Stimulated activated CD4-positive, alpha-beta T cell treated with anti-CD3 and anti-CD28 coated beads, Interleukin-2, amount 100 ng/mL, for 4 hours (primary cell): Measurements from ENCODE around the gene CBY3.
"Not testable (repeated sequence)": the region's sequence is repeated elsewhere in the genome, so short reads cannot be mapped to it uniquely, and the experiment has no call there.

Experiments
- DNase-seq: peaks from one replicate; pipeline ENCODE4 v3.0.0-alpha.2; 2020; ENCODE audit warnings: low read depth

CBY3 gene

DNA sequence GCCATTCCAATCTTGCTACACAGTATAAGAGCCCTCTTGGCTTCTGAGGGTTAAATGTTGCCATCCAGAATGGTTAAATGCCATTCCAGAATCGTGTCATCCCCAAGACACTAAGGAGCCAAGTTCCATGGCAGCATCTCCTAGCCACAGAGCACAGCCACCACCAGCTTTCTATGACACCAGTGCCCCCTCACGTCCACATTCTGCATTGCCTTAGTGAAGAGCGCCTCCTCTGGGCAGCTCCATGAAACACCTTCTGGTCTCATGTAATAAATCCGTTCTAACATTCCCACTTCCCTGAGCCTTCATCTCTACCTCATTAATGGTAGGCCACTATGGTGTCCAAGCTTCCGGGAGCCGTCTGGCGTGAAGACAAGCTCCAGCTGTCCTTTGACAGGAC lies 12.4 kb downstream of the CBY3 start:
- DNase-seq = no peak

GRCh38 chr5:179661647-179662046 lies 19.2 kb downstream of the CBY3 start:
- not testable (repeated sequence) for DNase-seq

DNA sequence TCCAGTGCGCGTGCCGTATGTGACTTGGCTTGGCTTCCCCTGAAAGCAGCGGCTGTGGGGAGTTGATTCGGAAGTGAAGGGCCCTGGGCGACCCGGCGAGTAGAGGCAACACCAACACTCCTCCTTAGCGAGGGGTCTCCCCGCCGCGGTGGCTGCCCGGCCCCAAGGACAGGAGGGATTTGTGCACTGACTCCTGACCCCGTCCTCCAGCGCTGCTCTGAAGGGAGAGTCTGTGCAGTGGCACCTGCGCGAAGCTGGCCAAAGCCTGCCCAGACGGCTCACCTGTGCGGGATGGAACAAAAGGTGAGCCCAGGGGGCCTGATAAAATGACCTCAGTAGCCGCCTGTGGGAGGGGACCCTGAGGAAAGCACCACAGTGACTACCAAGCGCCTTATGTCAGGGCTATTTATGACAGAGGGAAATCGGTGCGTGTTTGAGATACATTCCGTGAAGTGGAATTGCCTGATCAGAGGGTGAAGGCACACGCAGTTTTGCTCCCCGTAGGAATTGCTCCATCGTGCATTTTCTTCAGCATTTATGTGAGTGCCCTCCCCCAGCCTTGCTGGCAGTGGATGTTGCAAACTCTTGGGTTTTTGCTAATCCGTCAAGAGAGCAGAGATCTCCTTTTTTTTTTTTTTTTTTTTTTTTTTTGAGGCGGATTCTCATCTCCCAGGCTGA lies 22.5 kb downstream of the CBY3 start:
- DNase-seq = not testable (repeated sequence)

GRCh38 chr5:179657302-179658178 lies 23.3 kb downstream of the CBY3 start:
- DNase-seq = not testable (repeated sequence)

DNA sequence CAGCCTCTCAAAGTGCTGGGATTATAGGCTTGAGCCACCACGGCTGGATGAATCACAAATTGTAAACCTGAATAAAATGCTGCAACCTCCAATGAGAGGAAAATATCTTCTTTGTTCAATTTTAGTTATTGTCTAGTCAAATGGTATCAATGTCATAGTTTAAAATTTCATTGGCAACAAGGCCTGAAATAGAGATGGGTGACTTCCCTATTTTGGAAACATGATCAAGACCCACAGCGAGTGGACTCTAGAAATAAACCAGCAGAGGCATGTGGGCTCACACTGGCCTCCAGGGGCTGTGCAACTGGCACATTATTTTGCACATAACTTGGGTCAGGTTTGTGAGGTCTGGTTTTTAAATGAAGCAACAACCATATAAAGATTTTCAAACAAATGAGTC lies 27.7 kb downstream of the CBY3 start:
- DNase-seq = not testable (repeated sequence)

DNA sequence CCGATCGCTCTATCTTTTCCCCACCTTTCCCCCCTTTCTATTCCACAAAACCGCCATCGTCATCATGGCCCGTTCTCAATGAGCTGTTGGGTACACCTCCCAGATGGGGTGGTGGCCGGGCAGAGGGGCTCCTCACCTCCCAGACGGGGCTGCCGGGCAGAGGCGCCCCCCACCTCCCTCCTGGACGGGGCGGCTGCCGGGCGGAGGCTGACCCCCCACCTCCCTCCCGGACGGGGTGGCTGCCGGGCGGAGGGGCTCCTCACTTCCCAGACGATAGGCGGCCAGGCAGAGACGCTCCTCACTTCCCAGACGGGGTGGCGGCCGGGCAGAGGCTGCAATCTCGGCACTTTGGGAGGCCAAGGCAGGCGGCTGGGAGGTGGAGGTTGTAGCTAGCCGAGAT lies 30.6 kb downstream of the CBY3 start:
- not testable (repeated sequence) for DNase-seq

- DNase-seq = not testable (repeated sequence)
Measured at GRCh38 chr5:179649166-179649703, 31.6 kb downstream of the CBY3 start.

DNA sequence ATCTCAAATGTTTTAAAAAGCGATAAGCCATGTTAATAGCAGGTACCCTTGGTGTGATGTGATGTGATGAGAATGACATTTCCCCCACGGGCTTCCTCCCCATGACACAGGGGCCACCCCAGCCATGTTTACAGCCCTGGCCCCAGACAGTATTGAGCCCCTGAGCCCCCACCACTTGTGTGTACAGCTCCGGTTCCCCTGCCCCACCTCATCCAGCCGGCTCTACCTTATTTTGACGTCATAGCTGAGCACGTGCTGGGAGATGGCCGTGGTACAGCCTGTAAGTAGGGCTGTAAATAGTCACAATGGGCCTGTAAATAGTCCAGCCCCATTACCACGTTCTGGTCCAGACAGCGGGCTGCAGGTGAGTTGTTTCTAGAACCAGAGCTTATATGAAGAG lies 32.4 kb downstream of the CBY3 start:
- DNase-seq = no peak

DNA sequence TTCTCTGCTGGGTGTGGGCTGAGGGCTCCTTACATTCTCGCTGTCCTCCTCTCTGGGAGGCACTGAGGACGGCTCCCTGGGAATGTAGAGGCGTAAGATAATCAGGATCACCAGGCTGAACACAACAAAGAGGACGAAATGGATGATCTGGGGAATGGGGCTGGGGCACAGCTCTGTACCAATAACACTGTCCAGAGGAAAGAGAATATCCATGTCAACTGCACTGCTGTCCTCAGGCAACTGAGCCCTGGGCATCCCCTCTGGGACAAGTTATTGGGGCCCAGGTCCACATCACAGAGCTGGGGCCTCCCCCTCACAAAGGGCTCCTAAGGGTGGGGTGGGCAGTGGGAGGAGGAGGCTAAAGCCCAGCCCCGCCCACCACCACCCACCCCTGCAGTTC lies 36.1 kb downstream of the CBY3 start:
- not testable (repeated sequence) for DNase-seq

- not testable (repeated sequence) for DNase-seq
Measured at GRCh38 chr5:179643141-179643920, 37.5 kb downstream of the CBY3 start.

DNA sequence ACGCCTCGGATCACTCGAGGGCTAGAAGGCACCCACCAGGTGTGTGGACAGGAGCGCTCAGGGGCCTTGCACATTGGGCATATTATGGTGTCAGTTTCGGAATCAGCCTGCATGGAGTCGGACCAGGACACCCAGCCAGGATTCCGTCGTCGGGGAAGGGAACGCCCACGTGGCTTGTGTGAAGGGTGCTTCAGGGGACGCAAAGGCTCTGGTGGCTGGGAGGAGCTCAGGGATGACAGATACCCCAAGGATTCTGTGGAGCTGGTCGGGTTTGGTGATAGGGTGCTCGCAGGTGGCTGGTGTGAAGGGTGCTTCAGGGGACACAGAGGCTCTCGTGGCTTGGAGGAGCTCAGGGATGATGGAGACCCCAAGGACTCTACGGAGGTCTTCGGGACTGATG lies 38.2 kb downstream of the CBY3 start:
- not testable (repeated sequence) for DNase-seq

GRCh38 chr5:179641745-179642144 lies 39.1 kb downstream of the CBY3 start:
- not testable (repeated sequence) for DNase-seq

DNA sequence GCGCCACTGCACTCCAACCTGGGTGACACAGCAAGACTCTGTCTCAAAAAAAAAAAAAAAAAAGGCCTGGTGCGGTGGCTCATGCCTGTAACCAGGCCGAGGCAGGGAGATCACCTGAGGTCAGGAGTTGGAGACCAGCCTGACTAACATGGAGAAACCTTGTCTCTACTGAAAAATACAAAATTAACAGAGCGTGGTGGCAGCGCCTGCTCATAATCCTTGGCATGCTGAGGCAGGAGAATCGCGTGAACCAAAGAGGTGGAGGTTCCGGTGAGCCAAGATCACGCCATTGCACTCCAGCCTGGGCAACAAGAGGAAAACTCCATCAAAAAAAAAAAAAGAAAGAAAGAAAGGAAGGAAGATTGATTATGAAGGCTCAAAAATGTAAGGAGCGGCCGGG lies 41.5 kb downstream of the CBY3 start:
- DNase-seq = not testable (repeated sequence)

- DNase-seq = not testable (repeated sequence)
Measured at GRCh38 chr5:179634370-179635172, 46.3 kb downstream of the CBY3 start.

- not testable (repeated sequence) for DNase-seq
Measured at GRCh38 chr5:179633501-179634369, 47.1 kb downstream of the CBY3 start.
